K562 (cell line): Measurements from ENCODE around the gene KLHL20. TPM values are rescaled to one million over a fixed set of nuclear protein-coding genes. Genes with fewer than 3 reads are reported as not detected.
A peak's percentile ranks its signal among the peaks of the same experiment; 100 is the strongest.

Source experiments
- EP300 ChIP-seq: IDR thresholded peaks from 2 replicates; pipeline ENCODE4 v1.6.1; 2012; ENCODE audit warnings: low read length, improper control_type of control experiment
- FOXJ2 ChIP-seq: fragments of 200-800 bp; sonication (Bioruptor generic); IDR thresholded peaks from 2 replicates; pipeline ENCODE4 v1.6.1; 2016; ENCODE audit warnings: missing genetic modification characterization, missing compliant biosample characterization
- FUS ChIP-seq: fragments of 200-400 bp; formaldehyde crosslinking; optimal IDR thresholded peaks from 2 replicates; pipeline ENCODE3; 2017; ENCODE audit warnings: low read depth, low read length
- HMGN3 ChIP-seq: IDR thresholded peaks from 2 replicates; pipeline ENCODE4 v1.6.1; 2011; ENCODE audit warnings: borderline replicate concordance, low read depth, mild to moderate bottlenecking, mixed read lengths, low read length; ENCODE audit not compliant: insufficient read length; ENCODE audit errors: extremely low read depth
- LCOR ChIP-seq: sonication (generic); formaldehyde crosslinking; IDR thresholded peaks from 2 replicates; pipeline ENCODE4 v1.8.0; 2022; ENCODE audit warnings: mild to moderate bottlenecking, missing genetic modification reagents
- NRF1 ChIP-seq, 2 experiments: fragments of 450-650 bp; IDR thresholded peaks in 1 of 2; conservative IDR thresholded peaks in 1 of 2; 2 replicates each; pipeline ENCODE4 v1.6.1; 2014; ENCODE audit warnings: mild to moderate bottlenecking in 2 of 2
- SMARCA5 ChIP-seq: fragments of 450-650 bp; IDR thresholded peaks from 2 replicates; pipeline ENCODE4 v1.6.1; 2016
- UBTF ChIP-seq, 2 experiments: IDR thresholded peaks; 2 replicates each; pipeline ENCODE4 v1.6.1; 2012; ENCODE audit warnings: improper control_type of control experiment in 2 of 2, low read depth in 2 of 2, low read length in 2 of 2, borderline replicate concordance in 1 of 2
- ZC3H8 ChIP-seq: fragments of 450-650 bp; IDR thresholded peaks from 2 replicates; pipeline ENCODE4 v1.6.1; 2017
- ZNF175 ChIP-seq: fragments of 200-800 bp; sonication (Bioruptor generic); IDR thresholded peaks from 2 replicates; pipeline ENCODE4 v1.6.1; 2016; ENCODE audit warnings: low read depth, mild to moderate bottlenecking, missing genetic modification characterization, missing compliant biosample characterization
- polyA plus RNA-seq, 8 experiments: library from polyadenylated mRNA; depleted of rRNA in 4 of 8; stranded (reverse) in 5 of 8; unstranded in 3 of 8; fragments of >200 nt; fragmentation: Nextera tagmentation in 2 of 8; fragmentation: Illumina TruSeq in 1 of 8; extraction: Ambion mirVana in 2 of 8; extraction: Trizol in 1 of 8; gene quantifications; 2 replicates each; pipeline versions ENCODE4 v1.2.1 to v1.2.3, GENCODE V29; 2011 to 2014; ENCODE audit warnings: inconsistent platforms in 1 of 8, missing spikeins in 1 of 8
- total RNA-seq, 7 experiments: library from RNA; depleted of rRNA in 6 of 7; stranded (reverse); fragments of >200 nt in 6 of 7; fragmentation: Illumina TruSeq in 2 of 7; extraction: Trizol in 2 of 7; gene quantifications; 2 replicates each; pipeline versions ENCODE4 v1.2.1 to v1.2.3, GENCODE V29; 2011 to 2021; ENCODE audit warnings: low replicate concordance in 1 of 7
- TF ChIP-seq, protein P1 (sequence below): fragments of 450-650 bp; IDR thresholded peaks from 2 replicates; pipeline ENCODE4 v1.6.1; 2016; ENCODE audit warnings: mild to moderate bottlenecking, moderate library complexity
- TF ChIP-seq, protein P2 (sequence below): sonication (generic); formaldehyde crosslinking; IDR thresholded peaks from 2 replicates; pipeline ENCODE4 v1.8.1; 2023; ENCODE audit warnings: mild to moderate bottlenecking, missing genetic modification reagents

The KLHL20 gene
- total and polyA plus RNA-seq, 9 of the 15 experiments (the other 6 are each of a cell fraction or from before 2014, with no cell fraction given), result 8.9 to 23.2 (median 16.8) TPM

- peak; percentile 58 to 79; a peak in 1 of 4 replicates for TF ChIP-seq UBTF (IDR thresholded peaks at IDR 0.05; ENCODE audit: borderline replicate concordance in 1 of 2, low read depth in 2 of 2, low read length in 2 of 2)
- peak; percentile 83 for TF ChIP-seq LCOR (CRISPR knock-in tag)
- TF ChIP-seq, protein P1, sequence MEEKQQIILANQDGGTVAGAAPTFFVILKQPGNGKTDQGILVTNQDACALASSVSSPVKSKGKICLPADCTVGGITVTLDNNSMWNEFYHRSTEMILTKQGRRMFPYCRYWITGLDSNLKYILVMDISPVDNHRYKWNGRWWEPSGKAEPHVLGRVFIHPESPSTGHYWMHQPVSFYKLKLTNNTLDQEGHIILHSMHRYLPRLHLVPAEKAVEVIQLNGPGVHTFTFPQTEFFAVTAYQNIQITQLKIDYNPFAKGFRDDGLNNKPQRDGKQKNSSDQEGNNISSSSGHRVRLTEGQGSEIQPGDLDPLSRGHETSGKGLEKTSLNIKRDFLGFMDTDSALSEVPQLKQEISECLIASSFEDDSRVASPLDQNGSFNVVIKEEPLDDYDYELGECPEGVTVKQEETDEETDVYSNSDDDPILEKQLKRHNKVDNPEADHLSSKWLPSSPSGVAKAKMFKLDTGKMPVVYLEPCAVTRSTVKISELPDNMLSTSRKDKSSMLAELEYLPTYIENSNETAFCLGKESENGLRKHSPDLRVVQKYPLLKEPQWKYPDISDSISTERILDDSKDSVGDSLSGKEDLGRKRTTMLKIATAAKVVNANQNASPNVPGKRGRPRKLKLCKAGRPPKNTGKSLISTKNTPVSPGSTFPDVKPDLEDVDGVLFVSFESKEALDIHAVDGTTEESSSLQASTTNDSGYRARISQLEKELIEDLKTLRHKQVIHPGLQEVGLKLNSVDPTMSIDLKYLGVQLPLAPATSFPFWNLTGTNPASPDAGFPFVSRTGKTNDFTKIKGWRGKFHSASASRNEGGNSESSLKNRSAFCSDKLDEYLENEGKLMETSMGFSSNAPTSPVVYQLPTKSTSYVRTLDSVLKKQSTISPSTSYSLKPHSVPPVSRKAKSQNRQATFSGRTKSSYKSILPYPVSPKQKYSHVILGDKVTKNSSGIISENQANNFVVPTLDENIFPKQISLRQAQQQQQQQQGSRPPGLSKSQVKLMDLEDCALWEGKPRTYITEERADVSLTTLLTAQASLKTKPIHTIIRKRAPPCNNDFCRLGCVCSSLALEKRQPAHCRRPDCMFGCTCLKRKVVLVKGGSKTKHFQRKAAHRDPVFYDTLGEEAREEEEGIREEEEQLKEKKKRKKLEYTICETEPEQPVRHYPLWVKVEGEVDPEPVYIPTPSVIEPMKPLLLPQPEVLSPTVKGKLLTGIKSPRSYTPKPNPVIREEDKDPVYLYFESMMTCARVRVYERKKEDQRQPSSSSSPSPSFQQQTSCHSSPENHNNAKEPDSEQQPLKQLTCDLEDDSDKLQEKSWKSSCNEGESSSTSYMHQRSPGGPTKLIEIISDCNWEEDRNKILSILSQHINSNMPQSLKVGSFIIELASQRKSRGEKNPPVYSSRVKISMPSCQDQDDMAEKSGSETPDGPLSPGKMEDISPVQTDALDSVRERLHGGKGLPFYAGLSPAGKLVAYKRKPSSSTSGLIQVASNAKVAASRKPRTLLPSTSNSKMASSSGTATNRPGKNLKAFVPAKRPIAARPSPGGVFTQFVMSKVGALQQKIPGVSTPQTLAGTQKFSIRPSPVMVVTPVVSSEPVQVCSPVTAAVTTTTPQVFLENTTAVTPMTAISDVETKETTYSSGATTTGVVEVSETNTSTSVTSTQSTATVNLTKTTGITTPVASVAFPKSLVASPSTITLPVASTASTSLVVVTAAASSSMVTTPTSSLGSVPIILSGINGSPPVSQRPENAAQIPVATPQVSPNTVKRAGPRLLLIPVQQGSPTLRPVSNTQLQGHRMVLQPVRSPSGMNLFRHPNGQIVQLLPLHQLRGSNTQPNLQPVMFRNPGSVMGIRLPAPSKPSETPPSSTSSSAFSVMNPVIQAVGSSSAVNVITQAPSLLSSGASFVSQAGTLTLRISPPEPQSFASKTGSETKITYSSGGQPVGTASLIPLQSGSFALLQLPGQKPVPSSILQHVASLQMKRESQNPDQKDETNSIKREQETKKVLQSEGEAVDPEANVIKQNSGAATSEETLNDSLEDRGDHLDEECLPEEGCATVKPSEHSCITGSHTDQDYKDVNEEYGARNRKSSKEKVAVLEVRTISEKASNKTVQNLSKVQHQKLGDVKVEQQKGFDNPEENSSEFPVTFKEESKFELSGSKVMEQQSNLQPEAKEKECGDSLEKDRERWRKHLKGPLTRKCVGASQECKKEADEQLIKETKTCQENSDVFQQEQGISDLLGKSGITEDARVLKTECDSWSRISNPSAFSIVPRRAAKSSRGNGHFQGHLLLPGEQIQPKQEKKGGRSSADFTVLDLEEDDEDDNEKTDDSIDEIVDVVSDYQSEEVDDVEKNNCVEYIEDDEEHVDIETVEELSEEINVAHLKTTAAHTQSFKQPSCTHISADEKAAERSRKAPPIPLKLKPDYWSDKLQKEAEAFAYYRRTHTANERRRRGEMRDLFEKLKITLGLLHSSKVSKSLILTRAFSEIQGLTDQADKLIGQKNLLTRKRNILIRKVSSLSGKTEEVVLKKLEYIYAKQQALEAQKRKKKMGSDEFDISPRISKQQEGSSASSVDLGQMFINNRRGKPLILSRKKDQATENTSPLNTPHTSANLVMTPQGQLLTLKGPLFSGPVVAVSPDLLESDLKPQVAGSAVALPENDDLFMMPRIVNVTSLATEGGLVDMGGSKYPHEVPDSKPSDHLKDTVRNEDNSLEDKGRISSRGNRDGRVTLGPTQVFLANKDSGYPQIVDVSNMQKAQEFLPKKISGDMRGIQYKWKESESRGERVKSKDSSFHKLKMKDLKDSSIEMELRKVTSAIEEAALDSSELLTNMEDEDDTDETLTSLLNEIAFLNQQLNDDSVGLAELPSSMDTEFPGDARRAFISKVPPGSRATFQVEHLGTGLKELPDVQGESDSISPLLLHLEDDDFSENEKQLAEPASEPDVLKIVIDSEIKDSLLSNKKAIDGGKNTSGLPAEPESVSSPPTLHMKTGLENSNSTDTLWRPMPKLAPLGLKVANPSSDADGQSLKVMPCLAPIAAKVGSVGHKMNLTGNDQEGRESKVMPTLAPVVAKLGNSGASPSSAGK, result peak; percentile 74
- no peak for TF ChIP-seq HMGN3
- TF ChIP-seq ZC3H8, result 0 out of 2 replicates have a peak, but pooled peaks have one; percentile 15
- TF ChIP-seq, protein P2, sequence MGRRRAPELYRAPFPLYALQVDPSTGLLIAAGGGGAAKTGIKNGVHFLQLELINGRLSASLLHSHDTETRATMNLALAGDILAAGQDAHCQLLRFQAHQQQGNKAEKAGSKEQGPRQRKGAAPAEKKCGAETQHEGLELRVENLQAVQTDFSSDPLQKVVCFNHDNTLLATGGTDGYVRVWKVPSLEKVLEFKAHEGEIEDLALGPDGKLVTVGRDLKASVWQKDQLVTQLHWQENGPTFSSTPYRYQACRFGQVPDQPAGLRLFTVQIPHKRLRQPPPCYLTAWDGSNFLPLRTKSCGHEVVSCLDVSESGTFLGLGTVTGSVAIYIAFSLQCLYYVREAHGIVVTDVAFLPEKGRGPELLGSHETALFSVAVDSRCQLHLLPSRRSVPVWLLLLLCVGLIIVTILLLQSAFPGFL (CRISPR knock-in tag), result no peak; the same call in 1 of the 2 replicates
- peak; percentile 11; the same call in 1 of the 2 replicates for TF ChIP-seq FOXJ2 (tag)
- TF ChIP-seq FUS, result no peak
- TF ChIP-seq ZNF175 (CRISPR knock-in tag), result peak; percentile 67
- no peak for TF ChIP-seq SMARCA5
- TF ChIP-seq NRF1 (conservative IDR thresholded peaks at IDR 0.05 in 1 of 2, IDR thresholded peaks at IDR 0.05 in 1 of 2), result peak; percentile 69 to 72
- TF ChIP-seq EP300, result peak; percentile 7
Measured at GRCh38 chr1:173824315-173825081, 109.7 kb downstream of the KLHL20 start, which contains the start of the genes CENPL and DARS2 (continued).
